Mammary epithelial cell (primary cell): Measurements from ENCODE around the gene ITM2C.

Source experiments
- CTCF ChIP-seq, 2 donors: IDR thresholded peaks in 1 of 2; conservative IDR thresholded peaks in 1 of 2; 2 replicates each; pipeline ENCODE4 v1.5.1; 2011 to 2012; ENCODE audit warnings: inconsistent platforms in 2 of 2, low read length in 2 of 2, mild to moderate bottlenecking in 2 of 2, control low read depth in 1 of 2, low read depth in 1 of 2; ENCODE audit not compliant: insufficient read depth in 1 of 2; ENCODE audit errors: extremely low read depth in 1 of 2
- EZH2 ChIP-seq: IDR thresholded peaks from 2 replicates; pipeline ENCODE4 v1.6.1; 2012; ENCODE audit warnings: low read length, inconsistent platforms, borderline replicate concordance

- TF ChIP-seq CTCF (conservative IDR thresholded peaks at IDR 0.05 in 1 of 2, IDR thresholded peaks at IDR 0.05 in 1 of 2; ENCODE audit: extremely low read depth in 1 of 2, insufficient read depth in 1 of 2, low read depth in 1 of 2, low read length in 2 of 2) = no peak
- no peak for TF ChIP-seq EZH2
Observed at GRCh38 chr2:230921806-230922595, 57.3 kb downstream of the ITM2C start.
